ENCODE data around the gene PDLIM5. TPM values are rescaled to one million over a fixed set of nuclear protein-coding genes. Genes with fewer than 3 reads are reported as not detected.

The PDLIM5 gene
- total RNA-seq, 4 donors from 2014 or later: 90.8 to 169 (median 121) TPM

- no peak for TF ChIP-seq CTCF (IDR thresholded peaks at IDR 0.05; ENCODE audit: low read depth)
These were observed 239.1 kb downstream of the PDLIM5 start for GRCh38 chr4:94690851-94691254.

GRCh38 chr4:94691552-94691951, 239.8 kb downstream of the PDLIM5 start:
- no peak for TF ChIP-seq CTCF (IDR thresholded peaks at IDR 0.05; ENCODE audit: low read depth)

GRCh38 chr4:94695384-94695783, 243.6 kb downstream of the PDLIM5 start:
- TF ChIP-seq CTCF (IDR thresholded peaks at IDR 0.05; ENCODE audit: low read depth): no peak

GRCh38 chr4:94698187-94698586, 246.4 kb downstream of the PDLIM5 start:
- no peak for TF ChIP-seq CTCF (IDR thresholded peaks at IDR 0.05; ENCODE audit: low read depth)

GRCh38 chr4:94700298-94700697, 248.6 kb downstream of the PDLIM5 start:
- TF ChIP-seq CTCF (IDR thresholded peaks at IDR 0.05; ENCODE audit: low read depth): no peak

- no peak for TF ChIP-seq CTCF (IDR thresholded peaks at IDR 0.05; ENCODE audit: low read depth)
These were observed 250.0 kb downstream of the PDLIM5 start for GRCh38 chr4:94701631-94702300.

GRCh38 chr4:94711635-94712034, 259.9 kb downstream of the PDLIM5 start:
- no peak for TF ChIP-seq CTCF (IDR thresholded peaks at IDR 0.05; ENCODE audit: low read depth)
